Right kidney (tissue), 1 donor: ENCODE results near the gene LENG8.
A peak's percentile ranks its signal among the peaks of the same experiment; 100 is the strongest.
"Not testable (repeated sequence)": the region's sequence is repeated elsewhere in the genome, so short reads cannot be mapped to it uniquely, and the experiment has no call there.

Experiments
- DNase-seq: peaks from one replicate; pipeline ENCODE4 v3.0.0-alpha.2; 2016

LENG8 gene

GRCh38 chr19:54460230-54461005 is 11.4 kb downstream of the LENG8 start:
- DNase-seq: peak; percentile 29

DNA sequence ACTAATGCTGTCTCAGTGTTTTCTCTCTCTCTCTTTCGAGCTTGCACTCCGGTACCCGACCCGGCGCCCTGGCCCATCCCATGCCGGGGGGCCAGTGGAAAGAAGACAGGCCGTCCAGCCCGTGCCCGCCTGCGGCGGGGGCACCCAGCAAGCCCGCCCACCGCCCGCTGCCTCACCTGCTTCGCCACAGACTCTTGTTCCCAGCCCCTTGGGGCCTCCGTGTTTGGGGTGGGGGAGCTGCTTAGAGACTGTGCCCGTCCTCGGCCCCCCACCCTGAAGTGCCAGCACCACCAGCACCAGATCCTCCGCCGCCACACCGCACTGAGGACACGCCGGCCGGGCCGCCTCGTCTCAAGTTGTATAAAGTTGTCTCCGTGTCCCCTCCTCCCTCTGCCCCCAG is 12.2 kb downstream of the LENG8 start:
- no peak for DNase-seq

DNA sequence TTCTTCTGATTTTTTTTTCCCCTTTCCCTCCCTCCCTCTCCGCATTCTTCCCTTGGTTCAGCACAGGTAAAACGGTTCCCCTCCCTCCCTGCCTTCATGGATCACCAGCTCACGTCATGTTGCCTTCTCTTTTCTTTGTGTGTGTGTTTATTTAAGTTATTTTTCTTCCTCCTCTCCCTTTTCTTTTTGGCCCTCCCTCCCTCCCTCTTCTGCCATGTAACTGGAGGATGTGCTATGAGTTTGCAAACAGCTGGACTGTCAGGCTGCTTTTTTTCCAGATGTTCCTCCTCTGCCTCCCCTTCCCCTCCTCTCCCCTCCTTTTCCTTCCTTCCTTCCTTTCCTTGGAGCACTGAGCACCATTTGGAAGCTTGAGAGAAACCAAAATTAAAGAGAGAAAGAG is 12.6 kb downstream of the LENG8 start:
- DNase-seq: peak; percentile 70

DNA sequence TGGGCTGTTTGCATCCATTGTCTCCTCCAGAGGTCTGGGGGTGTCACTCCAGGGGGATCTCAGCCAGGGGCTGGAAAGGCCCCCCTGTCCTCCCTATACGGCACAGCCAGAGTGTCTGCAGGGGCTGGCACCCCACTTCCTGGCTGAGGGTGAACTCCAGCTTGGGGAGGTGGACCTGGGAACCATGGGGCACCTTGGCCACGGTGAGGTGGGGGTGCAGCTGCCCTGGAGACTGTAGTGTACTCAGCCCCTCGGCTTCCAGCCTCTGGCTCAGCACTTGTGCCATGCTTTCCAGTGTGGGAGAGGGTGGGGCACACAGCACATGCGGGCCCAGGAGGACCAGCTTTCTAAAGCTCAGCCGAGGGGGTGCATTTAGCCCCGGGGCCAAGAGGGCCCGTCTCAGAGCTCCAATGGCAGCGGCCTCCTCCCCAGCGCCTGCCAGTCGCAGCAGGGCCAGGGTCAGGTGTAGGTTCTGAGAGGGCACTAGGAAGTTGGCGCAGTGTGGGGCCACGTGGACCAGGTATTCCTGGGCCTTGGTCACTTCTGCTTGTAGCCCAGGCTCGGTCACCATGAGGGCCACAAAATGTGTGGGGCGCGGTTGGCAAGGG is 13.2 kb downstream of the LENG8 start:
- peak; percentile 65 for DNase-seq

GRCh38 chr19:54462655-54463530 is 13.9 kb downstream of the LENG8 start:
- DNase-seq: peak; percentile 87

DNA sequence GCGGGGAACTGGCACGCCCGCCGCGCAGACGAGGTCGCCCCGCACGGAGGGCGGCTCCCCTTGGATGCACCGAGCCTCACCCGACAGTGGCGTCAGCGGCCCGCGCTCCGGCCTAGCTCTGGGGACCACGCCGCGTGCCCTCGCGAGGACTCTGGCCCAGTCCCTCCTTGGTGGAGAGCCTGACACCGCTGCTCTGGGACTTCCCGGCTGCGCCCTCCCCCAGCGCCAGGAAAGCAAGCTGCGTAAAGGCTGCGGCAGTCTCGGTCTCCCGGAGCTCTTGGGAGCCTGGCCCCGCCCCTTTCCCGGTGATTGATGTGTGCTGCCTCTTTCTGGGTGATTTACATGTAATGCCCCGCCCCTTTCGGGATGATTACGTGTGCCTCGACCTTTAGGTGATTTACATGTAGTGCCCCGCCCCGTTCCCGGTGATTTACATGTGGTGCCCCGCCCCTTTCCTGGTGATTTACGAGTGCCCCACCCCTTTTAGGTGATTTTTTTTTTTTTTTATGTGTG is 14.6 kb downstream of the LENG8 start, which contains the start of gene LENG9:
Gene LENG9 (minus strand): TSS at position 248 of the 513 bp plus-strand sequence. CDS start 252 bp downstream, outside the sequence.
- peak; percentile 88 for DNase-seq

DNA sequence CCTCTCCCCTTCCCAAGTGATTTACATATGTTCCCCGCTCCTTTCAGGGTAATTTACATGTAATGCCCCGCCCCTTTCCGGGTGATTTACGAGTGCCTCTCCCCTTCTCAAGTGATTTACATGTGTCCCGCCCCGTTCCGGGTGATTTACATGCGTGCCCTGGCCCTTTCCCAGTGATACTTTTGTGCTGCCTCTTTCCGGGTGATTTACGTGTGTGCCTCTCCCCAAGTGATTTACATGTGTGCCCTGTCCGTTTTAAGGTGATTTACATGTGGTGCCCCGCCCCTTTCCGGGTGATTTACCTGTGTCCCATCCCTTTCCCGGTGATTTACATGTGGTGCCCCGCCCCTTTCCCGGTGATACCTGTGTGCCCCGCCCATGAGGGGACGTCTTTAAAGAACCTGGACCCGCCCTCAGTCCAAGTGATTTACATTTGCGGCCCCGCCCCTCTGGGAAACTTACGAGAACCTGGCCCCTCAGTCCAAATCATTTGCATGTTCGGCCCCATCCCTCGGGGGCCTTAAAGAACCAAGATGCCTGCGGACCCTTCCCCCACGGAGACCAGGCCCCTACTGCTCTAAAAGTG is 15.1 kb downstream of the LENG8 start:
- no peak for DNase-seq

DNA sequence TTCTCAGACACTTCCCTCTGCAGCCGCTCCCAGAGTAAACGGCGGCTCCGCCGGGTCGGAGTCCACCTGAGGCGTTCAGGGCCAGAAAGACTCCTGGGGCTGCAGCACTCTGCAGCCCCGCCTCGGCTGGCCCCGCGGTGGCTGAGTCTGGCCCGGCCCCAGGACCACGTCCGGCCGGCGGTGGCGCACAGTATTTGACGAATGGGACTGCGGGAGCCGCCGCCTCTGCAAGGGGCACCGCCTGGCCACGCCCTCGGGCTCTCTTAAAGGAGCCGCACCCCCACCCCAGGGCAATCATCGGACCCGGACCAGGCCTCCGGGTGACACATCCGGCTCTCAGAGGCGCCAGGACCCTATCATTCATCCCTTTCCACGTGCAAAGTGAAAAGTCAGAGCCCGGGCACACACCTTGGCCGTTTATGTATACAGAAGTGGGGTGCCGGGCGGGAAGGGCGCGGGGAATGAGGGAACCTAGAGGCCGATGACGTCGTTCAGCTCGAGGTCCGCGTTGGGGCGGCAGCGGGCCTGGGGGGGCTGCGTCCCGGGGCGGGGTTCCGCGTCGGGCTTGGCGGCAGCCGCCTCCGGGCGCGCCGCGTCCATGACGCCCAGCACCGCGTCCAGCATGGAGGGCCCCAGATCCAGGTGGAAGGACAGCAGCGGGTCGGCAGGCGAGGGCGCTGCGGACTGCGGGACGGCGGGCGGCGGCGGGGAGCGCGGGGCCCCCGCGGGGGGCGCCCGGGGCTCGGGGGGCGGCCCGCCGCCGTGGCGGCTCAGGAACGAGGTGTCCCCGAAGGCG is 15.8 kb downstream of the LENG8 start:
- DNase-seq: peak; percentile 91

DNA sequence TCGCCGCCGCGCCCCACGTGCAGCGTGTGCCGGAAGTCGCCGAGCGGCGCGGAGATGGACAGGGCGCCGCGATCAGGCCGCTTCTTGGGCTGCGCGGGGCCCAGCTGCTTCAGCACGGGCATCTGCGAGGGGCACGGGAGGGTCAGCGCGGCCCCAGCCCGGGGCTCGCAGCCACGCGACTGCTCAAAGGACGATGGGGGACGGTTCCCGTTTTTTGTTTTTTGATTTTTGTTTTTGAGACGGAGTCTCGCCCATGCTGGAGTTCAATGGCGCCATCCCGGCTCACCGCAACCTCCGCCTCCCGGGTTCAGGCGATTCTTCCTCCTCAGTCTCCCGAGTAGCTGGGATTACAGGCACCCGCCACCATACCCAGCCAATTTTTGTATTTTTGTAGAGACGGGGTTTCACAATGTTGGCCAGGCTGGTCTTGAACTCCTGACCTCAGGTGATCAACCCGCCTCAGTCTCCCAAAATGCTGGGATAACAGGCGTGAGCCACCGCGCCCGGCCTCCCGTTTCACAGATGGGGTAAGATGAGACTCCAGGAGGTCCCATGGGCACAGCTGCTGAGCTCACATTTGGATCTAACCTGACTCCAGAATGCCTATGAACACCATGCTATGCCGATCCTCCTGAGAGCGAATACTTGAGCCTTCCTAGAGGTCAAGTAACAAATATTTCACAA is 16.6 kb downstream of the LENG8 start:
- DNase-seq: peak; percentile 37

DNA sequence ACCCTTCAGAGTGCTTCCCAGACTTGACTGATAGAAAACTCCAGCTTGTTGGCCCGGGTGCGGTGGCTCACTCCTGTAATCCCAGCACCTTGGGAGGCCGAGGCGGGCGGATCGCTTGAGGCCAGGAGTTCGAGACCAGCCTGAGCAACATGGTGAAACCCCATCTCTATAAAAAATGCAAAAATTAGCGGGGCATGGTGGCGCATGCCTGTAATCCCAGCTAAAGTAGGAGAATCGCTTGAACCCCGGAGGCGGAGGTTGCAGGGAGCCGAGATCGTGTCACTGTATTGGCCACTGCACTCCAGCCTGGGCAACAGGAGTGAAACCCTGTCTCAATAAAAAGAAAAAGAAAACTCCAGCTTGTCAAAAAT is 17.1 kb downstream of the LENG8 start:
- not testable (repeated sequence) for DNase-seq

DNA sequence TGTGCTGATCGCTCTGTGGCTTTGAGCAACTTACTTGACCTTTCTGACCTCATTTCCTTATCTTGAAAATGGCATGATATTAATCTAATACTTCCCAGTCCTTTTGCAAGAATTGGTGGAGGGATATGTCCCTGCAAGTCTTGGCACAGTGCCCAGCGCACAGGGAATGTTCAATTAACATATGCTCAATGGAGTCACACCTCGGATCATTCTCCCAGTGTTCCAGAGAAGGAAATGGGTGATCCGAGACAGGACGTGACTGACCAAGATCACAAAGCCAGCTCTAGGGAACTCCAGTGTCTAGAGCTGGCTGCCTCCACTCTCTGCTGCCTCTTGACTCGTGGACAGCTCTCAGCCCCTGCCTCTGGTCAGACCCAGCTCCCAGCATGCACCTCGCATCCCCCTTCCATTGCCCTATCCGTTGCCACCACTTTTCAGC is 20.5 kb downstream of the LENG8 start:
- no peak for DNase-seq

- no peak for DNase-seq
Observed at GRCh38 chr19:54470276-54470887, 21.4 kb downstream of the LENG8 start.

- DNase-seq: peak; percentile 68
Observed at GRCh38 chr19:54470991-54471782, 22.2 kb downstream of the LENG8 start.

GRCh38 chr19:54473071-54473891 is 24.3 kb downstream of the LENG8 start, which contains the start of gene CDC42EP5:
Gene CDC42EP5, minus strand, starts transcription at chr19:54473296. Its CDS starts 7,749 bp downstream, at chr19:54465547.
- peak; percentile 81 for DNase-seq

DNA sequence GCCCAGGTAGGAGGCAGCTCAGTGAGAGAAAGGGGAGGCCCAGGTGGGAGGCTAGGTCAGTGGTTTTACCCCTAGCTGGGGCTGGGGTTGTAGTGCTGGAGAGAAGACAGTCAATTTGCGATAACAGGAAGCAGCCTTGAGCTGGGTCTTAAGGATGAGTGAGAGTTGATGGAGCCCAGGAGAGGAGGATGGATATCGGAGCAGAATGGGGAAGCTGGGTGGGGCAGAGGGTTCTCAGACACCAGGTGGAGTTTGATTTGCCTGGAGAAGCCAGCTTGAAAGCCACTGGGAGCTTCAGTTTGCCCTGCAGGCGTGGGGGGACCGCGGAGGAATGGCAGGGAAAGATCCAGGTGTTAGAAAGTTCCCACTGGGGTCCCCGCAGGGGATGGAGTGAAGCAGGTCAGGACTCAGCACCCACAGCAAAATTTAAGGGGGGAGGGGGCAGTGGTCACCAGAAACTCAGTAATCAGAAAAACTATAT is 24.9 kb downstream of the LENG8 start:
- no peak for DNase-seq

- DNase-seq: no peak
Observed at GRCh38 chr19:54475706-54476105, 26.7 kb downstream of the LENG8 start.

GRCh38 chr19:54477650-54478049 is 28.7 kb downstream of the LENG8 start:
- DNase-seq: no peak

DNA sequence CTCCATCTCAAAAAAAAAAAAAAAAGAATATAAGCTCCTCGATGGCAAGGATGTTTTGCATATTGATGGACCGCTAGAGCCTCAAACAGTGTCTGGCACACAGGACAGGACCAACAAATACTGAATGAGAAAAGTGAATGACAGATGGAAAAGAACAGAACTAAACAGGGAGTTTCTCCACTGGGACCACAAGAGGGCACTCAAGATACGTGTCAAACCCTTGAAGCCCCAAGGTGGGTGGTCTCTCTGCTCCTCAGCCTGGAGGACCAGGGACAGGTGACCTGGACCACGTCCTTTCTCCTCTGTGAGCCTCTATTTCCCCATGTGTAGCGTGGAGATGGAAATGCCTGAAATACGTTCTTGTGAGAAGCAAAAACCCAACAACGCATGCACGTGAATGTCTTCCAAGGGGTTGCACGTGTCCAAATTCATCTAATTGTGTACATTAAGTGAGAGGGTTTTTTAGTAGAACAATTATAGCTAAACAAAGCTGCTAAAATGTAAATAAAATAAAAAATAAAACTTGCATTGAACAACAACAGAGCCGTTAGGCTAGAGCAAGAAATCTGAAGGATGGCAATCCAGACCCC is 29.8 kb downstream of the LENG8 start:
- DNase-seq: no peak
